GM12878 (cell line): ENCODE results near the gene TUBAL3. TPM values are rescaled to one million over a fixed set of nuclear protein-coding genes. Genes with fewer than 3 reads are reported as not detected.

Source experiments
- ATAC-seq: fragments of 200-7000 bp; cut with Tn5 transposase; 3 replicates; pipeline ENCODE4 v1.9.1; 2020; ENCODE audit warnings: mild to moderate bottlenecking, moderate library complexity
- BruUV-seq: library from RNA; stranded (reverse); fragments of 400-500 nt; replicated peaks from 2 replicates; lab custom pipeline; 2021; lab: Mats Ljungman, UMichigan
- CTCF ChIA-PET: fragments of 300-600 bp; sonication (Branson Sonifier 250); formaldehyde crosslinking; extraction: SDS; loops from one replicate; lab custom pipeline; 2021; ENCODE audit warnings: inconsistent platforms; lab: Yijun Ruan, JAX
- POLR2A ChIA-PET: fragments of 350-600 bp; formaldehyde crosslinking; extraction: SDS; loops from one replicate; lab custom pipeline; 2021; ENCODE audit warnings: inconsistent platforms; lab: Charles Lee
- RAD21 ChIA-PET: fragments of 300-600 bp; sonication (Branson Sonifier 250); formaldehyde crosslinking; loops from one replicate; lab custom pipeline; 2023; ENCODE audit warnings: antibody characterized with exemption; ENCODE audit not compliant: unreplicated experiment; lab: Charles Lee
- SMC1A ChIA-PET: fragments of 300-600 bp; sonication (Branson Sonifier 250); formaldehyde crosslinking; loops from one replicate; lab custom pipeline; 2023; ENCODE audit not compliant: unreplicated experiment, uncharacterized antibody; lab: Charles Lee
- DNase-seq: peaks from one replicate; pipeline ENCODE4 v3.0.0-alpha.2; 2011; ENCODE audit warnings: low read depth, low spot score
- FAIRE-seq: peaks from 3 replicates; lab custom pipeline; 2011; peaks lifted over from hg19 to GRCh38; lab: Jason Lieb, UNC
- H2AFZ ChIP-seq: 2 replicates; pipeline ENCODE4 v1.6.0; 2011; ENCODE audit warnings: low read depth, low read length, control low read depth; ENCODE audit not compliant: control insufficient read depth
- H3K27ac ChIP-seq: 2 replicates; pipeline ENCODE4 v1.5.1; 2011; ENCODE audit warnings: control low read depth; ENCODE audit not compliant: control insufficient read depth, insufficient read depth
- H3K27me3 ChIP-seq, 2 experiments: replicated peaks in 1 of 2; 2 replicates each; pipeline versions ENCODE4 v1.6.0 to v1.6.1; 2011; ENCODE audit warnings: low read length in 1 of 2; ENCODE audit not compliant: control insufficient read depth in 2 of 2, insufficient read depth in 2 of 2
- H3K36me3 ChIP-seq, 2 experiments: 2 replicates each; pipeline ENCODE4 v1.5.1; 2011; ENCODE audit warnings: low read length in 1 of 2; ENCODE audit not compliant: control insufficient read depth in 2 of 2, insufficient read depth in 2 of 2
- H3K4me1 ChIP-seq: 2 replicates; pipeline ENCODE4 v1.6.1; 2011; ENCODE audit warnings: mild to moderate bottlenecking, low read length, moderate library complexity, mixed read lengths; ENCODE audit not compliant: control insufficient read depth, insufficient read depth
- H3K4me2 ChIP-seq: 2 replicates; pipeline ENCODE4 v1.6.0; 2011; ENCODE audit warnings: control low read depth; ENCODE audit not compliant: control insufficient read depth, insufficient read depth
- H3K4me3 ChIP-seq: fragments of 200-600 bp; sonication (generic); 2 replicates; pipeline ENCODE4 v1.5.1; 2016
- H3K79me2 ChIP-seq: 2 replicates; pipeline ENCODE4 v1.6.0; 2011; ENCODE audit warnings: low read length; ENCODE audit not compliant: control insufficient read depth, insufficient read depth
- H3K9ac ChIP-seq: 2 replicates; pipeline ENCODE4 v1.8.0; 2011; ENCODE audit warnings: low read length, control low read depth, mixed read lengths; ENCODE audit not compliant: control insufficient read depth, insufficient read depth
- H3K9me3 ChIP-seq: replicated peaks from 3 replicates; pipeline ENCODE4 v1.5.1; 2011; ENCODE audit warnings: mild to moderate bottlenecking, low read length; ENCODE audit not compliant: control insufficient read depth, insufficient read depth
- H4K20me1 ChIP-seq: 2 replicates; pipeline ENCODE4 v1.6.0; 2011; ENCODE audit not compliant: control insufficient read depth, insufficient read depth
- BACH1 ChIP-seq: fragments of 450-650 bp; IDR thresholded peaks from 2 replicates; pipeline ENCODE4 v1.6.1; 2017; ENCODE audit warnings: mild to moderate bottlenecking, borderline replicate concordance
- BCLAF1 ChIP-seq: fragments of 450-650 bp; IDR thresholded peaks from 2 replicates; pipeline ENCODE4 v1.6.1; 2017; ENCODE audit warnings: antibody characterized with exemption, mild to moderate bottlenecking, moderate library complexity
- CBX5 ChIP-seq: sonication (generic); IDR thresholded peaks from 2 replicates; pipeline ENCODE4 v1.6.1; 2016; ENCODE audit warnings: low read depth, moderate library complexity, mild to moderate bottlenecking, inconsistent platforms
- EZH2 ChIP-seq: IDR thresholded peaks from 2 replicates; pipeline ENCODE4 v1.6.1; 2012; ENCODE audit warnings: low read depth, mild to moderate bottlenecking, control low read depth, inconsistent platforms, low read length, borderline replicate concordance; ENCODE audit not compliant: control insufficient read depth
- MEF2B ChIP-seq: fragments of 450-650 bp; IDR thresholded peaks from 2 replicates; pipeline ENCODE4 v1.6.1; 2018; ENCODE audit warnings: mild to moderate bottlenecking, moderate library complexity; ENCODE audit not compliant: partially characterized antibody, poor library complexity, severe bottlenecking
- PAX8 ChIP-seq: fragments of 450-650 bp; IDR thresholded peaks from 2 replicates; pipeline ENCODE4 v1.6.1; 2017; ENCODE audit warnings: mild to moderate bottlenecking, moderate library complexity
- PML ChIP-seq: IDR thresholded peaks from 2 replicates; pipeline ENCODE4 v1.6.1; 2012; ENCODE audit warnings: low read length, inconsistent platforms
- YY1 ChIP-seq: IDR thresholded peaks from 2 replicates; pipeline ENCODE4 v1.6.1; 2011; ENCODE audit warnings: low read depth, mild to moderate bottlenecking, low read length
- ZNF622 ChIP-seq: fragments of 450-650 bp; IDR thresholded peaks from 2 replicates; pipeline ENCODE4 v1.6.1; 2017; ENCODE audit warnings: mild to moderate bottlenecking, inconsistent platforms
- WGBS: methylation state at CpG from one replicate; pipeline ENCODE4 v1.1.6; 2016; ENCODE audit warnings: low lambda C conversion rate; ENCODE audit not compliant: insufficient replicate concordance, insufficient coverage; ENCODE audit errors: missing lambda C conversion rate; 5-methylcytosine and 5-hydroxymethylcytosine counted together
- in situ Hi-C: fragments of 300-500 bp; cut with MboI; formaldehyde crosslinking; loops from 9 replicates; pipeline ENCODE4 v1.14.3; 2018; ENCODE audit warnings: mixed read lengths
- intact Hi-C: fragments of 100-400 bp; cut with micrococcal nuclease; formaldehyde crosslinking; loops from one replicate; pipeline ENCODE4 v1.14.2; 2022; ENCODE audit not compliant: unreplicated experiment
- polyA plus RNA-seq, 11 experiments: library from polyadenylated mRNA; depleted of rRNA in 4 of 11; unstranded in 6 of 11; stranded (reverse) in 5 of 11; fragments of >200 nt; fragmentation: Nextera tagmentation in 4 of 11; fragmentation: Illumina TruSeq in 1 of 11; extraction: Ambion mirVana in 4 of 11; extraction: Trizol in 1 of 11; gene quantifications; 1 replicate in 1 of 11; 2 replicates in 10 of 11; pipeline versions ENCODE4 v1.2.1 to v1.2.3, GENCODE V29; 2011 to 2016; ENCODE audit warnings: inconsistent platforms in 2 of 11, missing spikeins in 2 of 11, low read depth in 1 of 11
- total RNA-seq, 4 experiments: library from RNA; depleted of rRNA in 3 of 4; stranded (reverse); fragments of >200 nt in 3 of 4; fragmentation: Illumina TruSeq in 1 of 4; extraction: Trizol in 1 of 4; gene quantifications; 2 replicates each; pipeline versions ENCODE4 v1.2.1 to v1.2.3, GENCODE V29; 2013 to 2021

Gene TUBAL3
- total and polyA plus RNA-seq, 10 of the 15 experiments (the other 5 are each of a cell fraction or from before 2014, with no cell fraction given): 0.03 to 0.06 TPM; not detected in 8

- ChIA-PET RAD21 (no interaction called here), CTCF (no interaction called here), SMC1A (no interaction called here), POLR2A (no interaction called here)
- 32% methylated on average over 4 of the region's 4 CpGs for WGBS
- Histone ChIP-seq H2AFZ (no peak overlapping the region), H3K4me1 (no peaks in the 10 kb centered on the region), H3K9me3 (no peaks in the 10 kb centered on the region), H3K9ac (no peak overlapping the region), H3K36me3 (no peaks in the 10 kb centered on the region), H3K4me3 (no peak overlapping the region), H3K4me2 (no peak overlapping the region), H3K79me2 (no peaks in the 10 kb centered on the region), H3K27me3 (no peaks in the 10 kb centered on the region), H3K27ac (no peak overlapping the region), H4K20me1 (no peaks in the 10 kb centered on the region)
- no peak for FAIRE-seq
- intact Hi-C loops: no loop called here
- TF ChIP-seq PML (no peak), PAX8 (no peak), EZH2 (no peak), MEF2B (no peak), BCLAF1 (no peak), YY1 (no peak), ZNF622 (no peak), CBX5 (no peak), BACH1 (no peak)
- no peak for DNase-seq
- no peak for ATAC-seq
- no TSS peak for BruUV-seq
- in situ Hi-C loops: no loop called here
Measured at GRCh38 chr10:5361966-5362365, 42.7 kb downstream of the TUBAL3 start.
